RWPE1 (cell line): Measurements from ENCODE around the gene IDUA.

Experiments used
- CTCF ChIA-PET: fragments of 350-600 bp; sonication (Branson Sonifier 250); formaldehyde crosslinking; extraction: SDS; loops from one replicate; lab custom pipeline; 2021; lab: Yijun Ruan, JAX
- POLR2A ChIA-PET: fragments of 400-600 bp; formaldehyde crosslinking; extraction: SDS; loops from one replicate; lab custom pipeline; 2020; ENCODE audit warnings: antibody characterized with exemption; ENCODE audit not compliant: low non-redundant PET; lab: Yijun Ruan, JAX
- DNase-seq: peaks from one replicate; pipeline ENCODE4 v3.0.0; 2012; ENCODE audit warnings: low spot score
- H3K27ac ChIP-seq: fragments of 450-650 bp; 2 replicates; pipeline ENCODE4 v1.5.1; 2017
- CTCF ChIP-seq: fragments of 450-650 bp; conservative IDR thresholded peaks from 2 replicates; pipeline ENCODE4 v1.5.1; 2017; ENCODE audit warnings: low read depth, mild to moderate bottlenecking

IDUA gene

GRCh38 chr4:948101-948935 is 38.5 kb upstream of the IDUA start:
- ChIA-PET CTCF (no interaction called here), POLR2A (no interaction called here)
- TF ChIP-seq CTCF: no peak
- no peak overlapping the region for H3K27ac ChIP-seq
- no peak for DNase-seq

- TF ChIP-seq CTCF: no peak
- ChIA-PET CTCF (no interaction called here), POLR2A (no interaction called here)
- no peak for DNase-seq
- no peak overlapping the region for H3K27ac ChIP-seq
These were observed 37.9 kb upstream of the IDUA start for GRCh38 chr4:948936-949300.

GRCh38 chr4:949656-950055 is 37.2 kb upstream of the IDUA start:
- no peak for DNase-seq
- ChIA-PET CTCF (no interaction called here), POLR2A (no interaction called here)
- H3K27ac ChIP-seq: no peak overlapping the region
- no peak for TF ChIP-seq CTCF

GRCh38 chr4:950136-951020 is 36.5 kb upstream of the IDUA start:
- no peak overlapping the region for H3K27ac ChIP-seq
- no peak for DNase-seq
- TF ChIP-seq CTCF: no peak
- ChIA-PET CTCF (interaction anchor here (0.6 kb wide), 1 partner anchor 69 kb away, joined by 4 read pairs; no protein-coding TSS in a partner anchor), POLR2A (no interaction called here)

GRCh38 chr4:951186-951585 is 35.7 kb upstream of the IDUA start:
- POLR2A ChIA-PET: no interaction called here
- no peak overlapping the region for H3K27ac ChIP-seq
- CTCF ChIA-PET: interaction anchor here (0.6 kb wide), 2 partner anchors 45 to 70 kb away, joined by 3 to 4 read pairs; no protein-coding TSS in a partner anchor
- DNase-seq: no peak
- no peak for TF ChIP-seq CTCF
